Fibroblast of the aortic adventitia (primary cell): ENCODE measurements around the gene LMBR1L. TPM values are rescaled to one million over a fixed set of nuclear protein-coding genes. Genes with fewer than 3 reads are reported as not detected.

ENCODE experiments used
- DNase-seq: peaks from one replicate; pipeline ENCODE4 v3.0.0-alpha.2; 2010; ENCODE audit warnings: low read depth
- H3K4me3 ChIP-seq: 2 replicates; pipeline ENCODE4 v1.5.1; 2011; ENCODE audit warnings: low read depth, mild to moderate bottlenecking, control low read depth, low read length, moderate library complexity
- CTCF ChIP-seq: IDR thresholded peaks from 2 replicates; pipeline ENCODE4 v1.5.1; 2011; ENCODE audit warnings: mild to moderate bottlenecking, low read length, control low read depth, inconsistent platforms; ENCODE audit not compliant: insufficient read depth
- total RNA-seq: library from RNA; depleted of rRNA; stranded (reverse); fragments of >200 nt; gene quantifications from 2 replicates; pipeline ENCODE4 v1.2.3, GENCODE V29; 2012; ENCODE audit warnings: low replicate concordance

LMBR1L gene
- total RNA-seq, 1 donor, result 20.2 TPM

- H3K4me3 ChIP-seq, result no peak overlapping the region
- no peak for DNase-seq
- TF ChIP-seq CTCF, result no peak
These were observed 11.9 kb downstream of the LMBR1L start for GRCh38 chr12:49098703-49099102.

GRCh38 chr12:49098035-49098451 is 12.6 kb downstream of the LMBR1L start:
- peak; percentile 54 for DNase-seq
- peak; percentile 83 for TF ChIP-seq CTCF
- no peak overlapping the region for H3K4me3 ChIP-seq

GRCh38 chr12:49097381-49097780 is 13.3 kb downstream of the LMBR1L start:
- TF ChIP-seq CTCF, result no peak
- no peak for DNase-seq
- H3K4me3 ChIP-seq, result no peak overlapping the region

- DNase-seq, result no peak
- no peak for TF ChIP-seq CTCF
- no peak overlapping the region for H3K4me3 ChIP-seq
These were observed 15.7 kb downstream of the LMBR1L start for GRCh38 chr12:49094975-49095365.

GRCh38 chr12:49094160-49094974 is 16.3 kb downstream of the LMBR1L start, which contains the start of gene DHH:
TSS of gene DHH (minus strand) at chr12:49094801. CDS start at chr12:49094512, 289 bp downstream.
- no peak for DNase-seq
- no peak within 1 kb of the TSS for H3K4me3 ChIP-seq
- TF ChIP-seq CTCF, result no peak

GRCh38 chr12:49093792-49094159 is 16.9 kb downstream of the LMBR1L start:
- no peak for TF ChIP-seq CTCF
- no peak for DNase-seq
- no peak overlapping the region for H3K4me3 ChIP-seq
